Fibroblast of pulmonary artery (primary cell): ENCODE results near the gene LMX1A.
A peak's percentile ranks its signal among the peaks of the same experiment; 100 is the strongest.

Experiments
- DNase-seq: peaks from one replicate; pipeline ENCODE4 v3.0.0-alpha.2; 2010; ENCODE audit warnings: low read depth
- H3K4me3 ChIP-seq: replicated peaks from 2 replicates; pipeline ENCODE4 v1.5.1; 2011; ENCODE audit warnings: low read depth, mild to moderate bottlenecking, control low read depth, low read length, moderate library complexity
- TF ChIP-seq, protein P1 (sequence below): IDR thresholded peaks from 2 replicates; pipeline ENCODE4 v1.5.1; 2011; ENCODE audit warnings: mild to moderate bottlenecking, control low read depth, low read length, inconsistent platforms; ENCODE audit errors: missing control alignments

LMX1A gene

DNA sequence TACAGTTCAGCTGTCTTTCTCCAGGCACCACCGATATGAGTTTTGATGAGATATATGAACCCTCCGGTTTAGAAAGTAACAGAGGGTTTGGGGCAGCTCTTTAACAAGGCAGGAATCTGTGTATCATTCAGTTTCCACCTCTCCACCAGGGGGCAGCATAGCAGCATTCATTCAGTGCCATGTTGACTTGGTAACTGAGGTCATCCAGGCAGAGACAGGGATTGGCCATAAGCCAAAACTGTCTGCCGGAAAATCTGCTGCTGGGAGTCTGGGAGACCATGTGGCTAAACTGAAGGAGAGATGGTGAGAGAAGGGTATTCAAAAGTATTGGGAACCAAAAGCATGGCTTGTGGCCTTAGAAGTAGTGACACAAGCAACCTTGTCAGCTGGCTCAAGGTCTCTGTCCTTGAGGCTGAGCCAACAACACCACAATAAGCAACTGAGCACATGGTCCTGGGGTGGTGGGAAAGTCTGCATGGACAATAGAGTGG, 98.5 kb downstream of the LMX1A start:
- no peak overlapping the region for H3K4me3 ChIP-seq
- peak; percentile 48 for DNase-seq
- TF ChIP-seq, protein P1, sequence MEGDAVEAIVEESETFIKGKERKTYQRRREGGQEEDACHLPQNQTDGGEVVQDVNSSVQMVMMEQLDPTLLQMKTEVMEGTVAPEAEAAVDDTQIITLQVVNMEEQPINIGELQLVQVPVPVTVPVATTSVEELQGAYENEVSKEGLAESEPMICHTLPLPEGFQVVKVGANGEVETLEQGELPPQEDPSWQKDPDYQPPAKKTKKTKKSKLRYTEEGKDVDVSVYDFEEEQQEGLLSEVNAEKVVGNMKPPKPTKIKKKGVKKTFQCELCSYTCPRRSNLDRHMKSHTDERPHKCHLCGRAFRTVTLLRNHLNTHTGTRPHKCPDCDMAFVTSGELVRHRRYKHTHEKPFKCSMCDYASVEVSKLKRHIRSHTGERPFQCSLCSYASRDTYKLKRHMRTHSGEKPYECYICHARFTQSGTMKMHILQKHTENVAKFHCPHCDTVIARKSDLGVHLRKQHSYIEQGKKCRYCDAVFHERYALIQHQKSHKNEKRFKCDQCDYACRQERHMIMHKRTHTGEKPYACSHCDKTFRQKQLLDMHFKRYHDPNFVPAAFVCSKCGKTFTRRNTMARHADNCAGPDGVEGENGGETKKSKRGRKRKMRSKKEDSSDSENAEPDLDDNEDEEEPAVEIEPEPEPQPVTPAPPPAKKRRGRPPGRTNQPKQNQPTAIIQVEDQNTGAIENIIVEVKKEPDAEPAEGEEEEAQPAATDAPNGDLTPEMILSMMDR: peak; percentile 51

DNA sequence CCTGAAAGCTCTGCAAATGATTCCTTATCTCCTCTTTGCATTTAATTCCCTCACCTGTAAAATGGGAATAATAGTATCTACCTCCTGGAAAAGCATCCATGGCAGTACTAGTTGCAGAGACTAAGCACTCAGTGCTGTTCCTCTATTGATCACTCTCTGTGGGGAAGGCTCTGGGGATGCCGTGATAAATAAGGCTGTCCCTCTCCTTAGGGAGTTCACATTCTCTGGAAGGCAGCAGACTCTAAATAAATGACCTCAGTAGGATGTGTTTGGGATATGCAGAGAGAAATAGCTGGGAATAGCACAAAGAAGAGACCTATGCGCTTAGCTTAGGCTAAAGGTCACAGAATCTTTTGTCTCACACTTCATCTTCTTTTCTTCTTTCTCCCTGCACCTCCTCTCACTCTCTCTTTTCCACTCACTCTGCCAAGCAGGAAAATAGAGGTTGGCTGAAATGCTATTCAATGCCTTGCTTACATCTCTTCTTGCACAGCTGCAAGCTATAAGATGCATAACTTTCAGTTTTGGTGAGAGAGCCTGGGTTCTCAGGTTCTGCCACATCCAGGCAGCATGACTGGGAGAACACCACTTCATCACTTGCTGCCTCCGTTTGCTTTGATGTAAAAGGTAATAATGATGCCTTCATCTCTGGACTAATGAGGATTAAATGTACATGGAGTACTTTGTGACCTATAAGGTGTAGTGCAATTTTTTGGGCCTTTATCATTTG, 101.5 kb downstream of the LMX1A start:
- no peak for DNase-seq
- H3K4me3 ChIP-seq: no peak overlapping the region
- TF ChIP-seq, protein P1: no peak

DNA sequence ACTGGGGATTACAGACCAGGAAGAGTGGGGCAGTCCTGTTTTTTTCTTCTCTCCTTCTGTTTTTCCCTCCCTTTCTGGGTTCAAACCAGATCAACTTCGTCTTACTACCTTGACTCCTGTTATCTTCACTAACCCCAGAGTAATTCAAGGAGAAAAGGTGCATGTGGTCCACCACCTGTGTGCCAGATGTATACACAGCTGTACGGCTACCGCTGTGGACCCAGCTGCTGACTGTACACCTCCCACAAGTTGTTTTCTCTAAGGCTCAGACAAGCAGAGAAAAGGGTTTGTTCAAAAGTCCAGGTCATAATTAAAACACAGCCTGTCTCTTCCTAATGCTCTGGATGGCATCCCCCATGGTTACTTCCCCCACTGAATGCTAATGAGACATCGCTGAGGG, 102.1 kb downstream of the LMX1A start:
- no peak overlapping the region for H3K4me3 ChIP-seq
- TF ChIP-seq, protein P1: no peak
- DNase-seq: no peak

DNA sequence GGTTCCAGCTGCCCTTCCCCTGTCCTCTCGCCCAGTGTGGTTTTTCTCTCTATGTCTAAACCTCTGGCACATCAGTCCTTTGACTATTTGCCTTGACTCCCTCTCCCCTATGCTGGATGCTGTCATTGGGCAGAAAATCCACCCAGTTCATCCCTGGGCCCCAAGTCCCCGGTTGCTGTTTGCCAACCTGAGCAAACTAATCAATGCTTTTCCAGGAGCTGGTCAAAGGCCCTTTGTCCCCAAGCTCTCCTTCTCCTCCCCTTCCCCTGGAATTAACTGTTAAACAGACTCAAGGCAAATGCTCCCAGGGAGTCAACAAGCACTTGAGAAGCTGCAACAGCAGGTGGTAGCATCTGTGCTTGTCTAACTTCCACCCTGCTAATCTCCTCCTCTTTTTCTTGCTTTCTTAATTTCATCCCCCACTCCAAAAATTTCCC, 102.7 kb downstream of the LMX1A start:
- TF ChIP-seq, protein P1: no peak
- no peak overlapping the region for H3K4me3 ChIP-seq
- DNase-seq: no peak

DNA sequence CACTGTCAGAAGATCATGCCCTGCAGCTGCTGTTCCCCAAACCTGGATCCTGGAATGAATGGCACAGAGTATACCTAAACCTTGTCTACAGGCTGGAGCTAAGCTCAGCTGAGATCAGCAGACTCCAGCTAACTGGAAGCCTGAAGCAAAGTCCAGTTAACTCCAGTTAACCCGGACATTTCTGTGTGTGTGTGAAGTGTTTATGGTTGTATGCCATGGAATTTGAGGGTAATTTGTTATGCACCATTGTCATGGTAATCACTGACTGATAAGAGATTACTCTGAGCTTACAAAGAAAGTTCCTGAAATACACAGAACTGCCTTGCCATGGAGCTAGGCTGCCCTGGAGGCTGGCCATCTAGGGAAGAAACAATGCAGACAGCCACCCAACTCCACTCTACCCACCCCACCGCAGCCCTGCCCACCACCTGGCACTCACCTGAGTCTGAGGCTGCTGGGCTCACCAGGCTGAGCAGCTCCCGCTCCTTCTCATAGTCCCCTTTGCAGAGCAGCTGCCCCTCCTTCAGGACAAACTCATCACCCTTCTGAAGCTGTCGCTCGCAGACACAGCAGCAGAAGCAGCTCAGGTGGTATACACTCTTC, 107.4 kb downstream of the LMX1A start:
- no peak for DNase-seq
- TF ChIP-seq, protein P1: no peak

DNA sequence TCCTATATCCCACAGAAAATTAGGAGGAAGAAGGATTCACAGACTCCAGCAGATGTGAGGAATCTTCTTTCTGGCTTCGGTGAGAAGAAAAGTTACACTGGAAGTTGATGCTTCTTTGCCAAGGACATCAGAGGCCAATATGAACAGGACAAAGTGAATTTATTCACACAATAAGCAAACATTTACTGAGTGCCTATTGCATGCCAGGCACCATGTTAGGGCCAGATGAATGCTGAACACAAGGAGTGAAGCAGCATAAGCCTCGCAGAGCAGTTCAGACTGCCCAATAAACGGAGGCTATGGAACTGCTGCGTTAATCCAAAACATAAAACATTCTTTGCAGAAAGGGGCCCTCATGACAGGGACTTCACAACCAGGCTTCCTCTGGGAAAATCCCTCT, 114.6 kb downstream of the LMX1A start:
- DNase-seq: no peak
- TF ChIP-seq, protein P1: no peak
- no peak overlapping the region for H3K4me3 ChIP-seq

More for the DNA sequence above, 107.4 kb downstream of the LMX1A start:
- no peak overlapping the region for H3K4me3 ChIP-seq
